Stimulated activated CD4-positive, alpha-beta T cell treated with anti-CD3 and anti-CD28 coated beads, TNF-alpha, amount 100 ng/mL, for 4 hours (primary cell): ENCODE results near the gene HIP1.
"Not testable (repeated sequence)": the region's sequence is repeated elsewhere in the genome, so short reads cannot be mapped to it uniquely, and the experiment has no call there.

Experiments used
- DNase-seq, 3 experiments: peaks; one replicate each; pipeline ENCODE4 v3.0.0-alpha.2; 2020; ENCODE audit warnings: low read depth in 3 of 3

HIP1 gene

DNA sequence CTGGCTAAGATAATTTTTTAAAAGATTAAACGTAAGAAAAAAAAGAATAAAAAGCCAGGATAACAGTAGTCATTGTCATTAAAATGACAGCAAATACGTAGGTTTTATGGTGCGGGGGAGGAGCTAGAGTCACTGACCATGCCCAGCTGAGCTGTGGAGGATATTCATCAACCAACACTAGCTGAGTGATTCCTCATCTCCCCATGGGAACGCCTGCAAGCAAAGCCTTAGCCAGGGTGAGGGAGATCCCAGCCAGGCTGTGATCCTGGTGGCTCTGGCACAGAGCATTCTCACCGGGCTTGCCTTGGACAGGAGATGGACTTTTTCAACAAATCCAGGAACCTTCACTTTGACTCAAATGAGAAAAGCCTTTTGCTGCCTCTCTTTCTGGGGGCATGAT is 94.2 kb downstream of the HIP1 start:
- no peak for DNase-seq

DNA sequence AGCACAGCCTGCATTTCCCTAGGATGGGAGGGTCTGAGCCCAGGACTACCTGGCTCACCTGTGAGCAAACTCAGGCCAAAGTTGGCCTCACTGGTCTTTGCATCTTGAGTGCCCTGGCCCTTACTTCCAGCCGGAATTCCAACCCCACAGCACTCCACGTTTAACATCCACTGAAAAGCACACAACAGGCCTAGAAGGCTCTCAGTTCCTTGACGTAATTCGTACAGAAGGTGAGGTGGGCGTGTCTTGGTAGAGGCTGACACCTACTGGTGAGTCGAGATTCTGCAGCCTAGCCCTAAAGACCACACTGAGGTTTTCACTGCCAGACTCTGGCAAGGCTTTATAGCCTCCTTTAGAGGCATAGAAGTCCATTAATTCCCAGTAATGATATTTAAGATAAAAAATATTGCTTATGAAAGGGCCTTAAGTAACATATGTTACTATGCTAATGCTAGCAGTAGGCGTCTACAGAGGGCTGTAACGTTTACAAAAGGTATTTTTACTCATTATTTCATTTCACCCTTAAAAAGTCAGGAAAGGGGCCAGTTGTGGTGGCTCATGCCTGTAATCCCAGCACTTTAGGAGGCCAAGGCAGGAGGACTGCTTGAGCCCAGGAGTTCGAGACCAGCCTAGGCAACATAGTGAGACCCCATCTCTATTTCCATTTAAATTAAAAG is 95.8 kb downstream of the HIP1 start:
- DNase-seq: peak in 2 of 3 experiments; percentile 45 to 48

DNA sequence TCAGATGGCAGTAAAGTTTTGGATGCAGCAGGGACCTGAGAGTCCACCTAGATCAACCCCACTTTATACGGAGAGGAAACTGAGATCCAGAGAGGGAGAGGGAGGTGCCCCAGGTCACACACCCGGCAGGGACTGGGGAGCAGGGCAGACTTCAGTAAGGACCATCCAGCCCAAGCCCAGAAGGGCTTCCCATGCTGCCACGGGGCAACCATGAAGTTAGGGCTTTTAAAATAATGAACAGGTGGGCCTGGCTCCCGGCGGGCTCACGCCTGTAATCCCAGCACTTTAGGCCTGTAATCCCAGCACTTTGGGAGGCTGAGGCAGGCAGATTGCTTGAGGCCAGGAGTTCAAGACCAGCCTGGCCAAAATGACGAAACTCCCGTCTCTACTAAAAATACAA is 98.5 kb downstream of the HIP1 start:
- no peak for DNase-seq

DNA sequence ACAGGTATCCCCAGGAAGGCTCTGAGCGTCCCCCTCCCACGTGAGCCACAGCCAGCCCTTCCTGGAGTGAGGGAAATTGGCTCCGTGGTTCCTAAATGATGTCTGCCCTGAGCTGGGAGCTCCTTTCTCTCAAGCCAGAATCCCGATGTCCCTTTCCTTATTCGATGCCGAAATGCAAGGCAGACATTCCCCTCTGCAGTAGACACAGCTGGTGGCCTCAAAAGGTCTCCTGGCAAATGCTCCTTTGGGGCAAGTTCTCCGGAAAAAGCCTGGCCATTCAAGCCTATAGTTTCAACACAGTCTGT is 98.9 kb downstream of the HIP1 start:
- no peak for DNase-seq

DNA sequence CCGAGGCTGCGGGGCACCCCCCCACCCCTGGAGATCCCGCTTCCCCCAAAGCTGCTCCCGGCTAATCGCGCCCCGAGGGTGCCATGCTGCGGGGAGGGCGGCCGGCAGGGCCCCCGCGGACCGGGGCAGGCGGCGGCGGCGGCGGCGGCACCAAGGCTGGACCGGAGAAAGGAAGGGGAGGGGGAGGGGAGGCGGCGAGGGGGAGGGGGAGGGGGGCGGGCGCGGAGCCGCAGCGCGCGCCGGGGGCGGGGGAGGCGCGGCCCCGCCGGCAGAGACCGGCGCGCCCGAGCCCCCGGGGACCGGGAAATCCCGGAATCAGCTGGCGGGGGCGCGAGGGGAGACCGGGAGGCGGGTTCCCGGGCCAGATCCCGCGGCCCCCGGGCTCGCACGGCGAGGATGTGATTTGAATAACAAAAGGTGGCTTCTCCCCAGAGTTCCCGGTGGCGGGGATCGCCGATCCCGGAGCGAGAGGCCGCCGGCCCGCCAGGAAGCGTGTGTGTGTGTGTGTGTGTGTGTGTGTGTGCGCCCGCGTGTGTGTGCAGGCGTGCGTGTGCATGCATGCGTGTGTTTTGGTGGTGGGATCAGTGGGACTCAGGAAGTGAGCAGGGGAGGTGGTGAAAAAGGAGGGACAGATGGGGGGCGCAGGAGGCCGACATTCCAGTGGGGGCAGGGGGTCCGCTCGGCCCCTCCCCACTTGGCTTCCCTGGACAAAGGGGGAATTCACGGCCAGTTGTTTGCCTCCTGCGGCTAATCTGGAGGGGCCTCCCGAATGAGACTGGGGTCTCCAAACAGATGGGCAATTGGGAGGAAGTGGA is 99.5 kb downstream of the HIP1 start:
- DNase-seq: peak in 2 of 3 experiments; percentile 3 to 21

DNA sequence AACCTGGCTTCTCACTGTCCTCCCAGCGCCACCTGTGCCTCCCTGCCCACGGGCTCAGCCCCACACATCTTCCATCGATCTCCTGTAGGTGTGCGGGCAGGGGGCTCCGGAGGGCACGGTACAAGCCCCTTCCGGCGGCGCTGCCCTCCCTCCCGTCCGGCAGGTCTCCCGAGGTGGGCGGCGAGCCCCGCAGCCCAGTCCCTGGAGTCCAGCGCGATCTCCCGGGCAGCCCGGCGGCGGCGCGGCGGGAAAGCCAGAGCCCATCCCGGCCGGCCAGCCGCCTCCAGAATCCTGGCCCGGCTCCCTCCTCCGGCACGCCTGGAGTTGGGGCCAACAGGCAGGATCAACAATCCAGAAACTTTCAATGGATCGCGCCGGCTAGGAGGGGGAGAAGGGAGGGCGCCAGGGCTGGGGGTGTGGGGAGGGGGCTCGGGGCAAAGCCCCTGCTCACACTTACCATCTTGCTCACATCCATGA is 100.1 kb downstream of the HIP1 start:
- no peak for DNase-seq

DNA sequence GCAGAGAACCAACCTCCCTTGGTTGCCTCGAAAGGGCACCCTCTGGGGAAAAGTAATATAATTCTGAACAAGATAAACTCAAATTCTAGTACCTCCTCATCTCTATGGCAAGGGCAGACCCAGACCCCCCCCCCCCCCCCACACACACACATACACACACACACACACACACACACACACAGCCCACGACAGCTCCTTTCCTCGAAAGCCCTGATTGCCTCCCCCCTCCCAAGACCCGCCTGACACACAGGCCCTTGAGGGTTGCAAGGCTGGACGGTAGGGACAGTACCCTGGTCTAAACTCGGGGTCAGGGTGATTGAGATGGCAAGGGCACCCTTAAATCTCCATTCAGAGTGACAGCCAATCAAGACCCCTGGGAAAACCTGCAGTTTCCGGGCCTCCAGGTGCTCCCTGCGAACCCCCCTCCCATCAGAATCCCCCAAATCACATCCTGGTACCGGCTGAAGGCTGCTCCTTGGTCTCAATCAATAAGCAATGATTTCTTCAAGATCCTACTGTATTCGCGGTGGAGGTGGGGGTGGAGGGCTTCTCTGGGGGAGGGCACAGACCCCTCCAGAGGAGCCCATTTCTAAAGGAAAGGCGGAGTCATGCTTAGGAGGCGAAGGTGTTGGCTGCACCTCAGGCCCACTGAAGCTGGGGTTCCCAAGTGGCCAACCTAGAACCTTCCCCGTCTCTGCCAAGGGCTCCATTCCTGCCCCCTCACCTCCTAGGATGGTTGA is 100.7 kb downstream of the HIP1 start:
- DNase-seq: no peak

DNA sequence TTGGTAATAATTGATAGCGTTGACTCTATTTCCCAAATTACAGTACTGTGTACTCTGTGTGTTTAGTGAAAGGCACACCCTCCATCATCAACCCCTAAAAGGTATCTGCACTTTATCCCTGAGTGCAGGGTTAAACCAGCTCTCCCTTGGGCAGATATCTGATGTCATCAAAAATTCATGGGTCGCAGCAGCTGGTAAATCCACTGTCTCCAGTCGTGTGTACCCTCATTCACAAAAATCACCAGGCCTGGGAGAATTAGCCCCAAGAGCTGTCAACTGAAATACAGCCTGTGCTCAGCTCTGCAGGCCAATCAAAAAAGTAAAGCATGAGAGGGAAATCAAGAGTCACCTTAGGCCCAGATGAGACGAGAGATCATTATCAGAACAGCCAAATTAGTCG is 103.7 kb downstream of the HIP1 start:
- DNase-seq: no peak

DNA sequence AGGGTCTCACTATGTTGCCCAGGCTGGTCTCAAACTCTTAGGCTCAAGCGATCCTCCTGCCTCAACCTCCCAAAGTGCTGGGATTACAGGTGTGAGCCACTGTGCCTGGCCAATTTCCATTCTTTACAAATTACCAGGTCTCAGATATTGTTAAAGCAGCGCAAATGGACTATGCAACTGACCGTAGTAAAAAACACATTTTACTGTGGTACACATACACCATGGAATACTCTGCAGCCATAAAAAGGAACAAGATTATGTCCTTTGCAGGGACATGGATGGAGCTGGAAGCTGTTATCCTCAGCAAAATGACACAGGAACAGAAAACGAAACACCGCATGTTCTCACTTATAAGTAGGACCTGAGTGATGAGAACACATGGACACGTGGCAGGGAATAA is 106.2 kb downstream of the HIP1 start:
- DNase-seq: not testable (repeated sequence)

DNA sequence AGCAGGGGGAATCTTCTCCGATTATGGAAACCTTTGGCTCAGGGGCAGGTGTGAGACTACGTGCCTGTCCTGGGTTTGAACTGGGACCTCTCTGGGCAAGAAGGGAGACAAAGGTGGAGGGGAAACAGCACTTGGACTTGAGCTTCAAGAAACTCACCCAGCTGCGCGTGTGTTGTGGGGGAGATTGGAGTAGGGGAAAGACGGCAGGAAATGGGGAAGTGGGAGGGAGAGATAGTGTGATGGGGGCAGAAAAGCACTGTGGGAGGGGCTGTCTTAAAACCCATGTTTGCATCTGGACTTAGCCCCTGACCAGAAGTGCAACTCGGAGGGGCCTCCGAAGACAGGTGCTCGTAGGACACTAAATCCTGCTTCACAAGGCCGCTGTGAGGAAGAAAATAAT is 107.0 kb downstream of the HIP1 start:
- DNase-seq: no peak

DNA sequence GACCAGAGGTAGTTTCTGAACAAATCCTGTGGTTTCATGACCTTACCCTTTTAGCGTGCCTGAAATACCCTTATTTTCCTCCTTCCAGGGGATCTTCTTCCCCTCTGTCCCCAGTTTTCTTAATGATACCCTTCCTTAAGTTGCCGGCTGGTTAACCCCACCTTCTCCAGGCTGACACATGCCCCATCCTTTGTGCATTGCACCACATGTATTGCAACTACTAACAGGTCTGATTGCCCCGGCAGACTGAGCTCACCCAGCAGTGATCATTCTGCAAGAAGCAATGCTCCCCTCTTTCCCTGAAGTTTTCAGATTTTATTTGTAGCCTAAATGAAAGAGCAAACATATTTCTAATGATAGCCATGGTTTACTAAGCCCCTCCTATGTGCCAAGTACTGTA is 108.2 kb downstream of the HIP1 start:
- DNase-seq: no peak

DNA sequence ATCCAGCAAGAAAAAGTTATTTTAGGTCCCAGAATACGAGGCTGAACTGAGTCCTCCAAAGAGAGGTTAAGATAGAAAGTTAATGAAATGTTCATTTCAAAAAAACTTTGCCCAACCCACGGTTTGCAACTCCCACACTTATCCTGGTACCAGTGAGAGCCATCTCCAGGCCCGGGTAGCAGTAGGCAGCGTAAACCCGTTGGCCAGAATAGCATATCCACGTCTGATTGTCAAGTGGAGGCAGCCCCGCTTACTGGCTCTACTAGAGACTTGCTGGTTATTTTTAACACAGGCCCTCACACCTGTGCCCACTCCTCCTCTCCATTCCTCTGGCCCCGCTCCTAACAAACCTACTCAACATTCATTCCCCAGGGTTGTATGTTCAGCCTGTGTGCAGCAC is 109.7 kb downstream of the HIP1 start:
- no peak for DNase-seq

DNA sequence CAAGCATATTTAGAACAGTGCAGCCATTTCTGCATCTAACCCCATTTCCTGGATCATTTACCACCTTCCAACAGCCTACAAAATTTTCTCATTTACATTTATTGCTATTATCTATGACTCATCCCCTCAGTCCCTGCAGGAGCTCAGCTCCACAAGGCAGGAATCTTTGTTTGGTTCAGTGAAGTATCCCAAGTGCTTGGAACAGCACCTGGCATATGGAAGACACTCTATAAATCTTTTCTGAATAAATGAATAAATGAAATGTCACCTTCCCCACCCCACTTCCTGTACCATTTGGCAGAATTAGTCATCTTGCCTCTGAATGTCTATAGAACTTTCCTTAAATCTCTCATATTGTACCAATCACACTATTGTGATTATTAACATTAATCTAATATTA is 110.7 kb downstream of the HIP1 start:
- DNase-seq: no peak

DNA sequence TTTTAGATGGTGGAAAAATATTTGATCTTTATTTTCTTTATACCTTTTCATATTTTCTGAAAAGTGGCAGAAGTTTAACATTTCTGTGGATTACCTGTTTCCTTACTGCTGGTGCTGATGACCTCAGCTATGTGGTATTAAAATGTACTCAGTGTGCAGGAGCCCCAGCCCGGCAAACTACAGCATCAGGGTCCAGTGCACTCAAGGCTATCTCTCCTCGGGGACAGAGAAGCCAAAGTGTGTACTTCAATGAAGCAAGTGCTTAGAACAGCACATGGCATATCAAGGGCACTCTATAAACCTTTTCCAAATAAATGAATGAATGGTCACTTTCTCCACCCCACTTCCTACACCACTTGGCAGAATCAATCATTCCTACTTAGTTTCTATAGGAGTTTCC is 111.8 kb downstream of the HIP1 start:
- DNase-seq: no peak

DNA sequence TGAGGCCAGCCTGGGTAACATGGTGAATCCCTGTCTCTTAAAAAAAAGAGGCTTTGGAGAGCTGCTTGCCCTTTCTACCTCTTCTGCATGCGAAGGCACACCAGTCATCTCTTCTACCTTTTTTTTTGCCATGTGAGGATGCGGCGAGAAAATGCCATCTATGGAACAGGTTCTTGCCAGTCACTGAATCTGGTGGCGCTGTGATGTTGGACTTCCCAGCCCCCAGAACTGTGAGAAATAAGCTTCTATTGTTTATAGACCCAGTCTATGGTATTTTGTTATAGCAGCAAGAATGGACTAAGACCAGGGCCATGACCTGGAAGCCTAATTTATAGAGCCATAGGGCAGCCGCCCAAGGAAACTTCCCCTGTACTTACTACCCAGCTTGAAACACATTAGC is 112.9 kb downstream of the HIP1 start:
- DNase-seq: no peak

DNA sequence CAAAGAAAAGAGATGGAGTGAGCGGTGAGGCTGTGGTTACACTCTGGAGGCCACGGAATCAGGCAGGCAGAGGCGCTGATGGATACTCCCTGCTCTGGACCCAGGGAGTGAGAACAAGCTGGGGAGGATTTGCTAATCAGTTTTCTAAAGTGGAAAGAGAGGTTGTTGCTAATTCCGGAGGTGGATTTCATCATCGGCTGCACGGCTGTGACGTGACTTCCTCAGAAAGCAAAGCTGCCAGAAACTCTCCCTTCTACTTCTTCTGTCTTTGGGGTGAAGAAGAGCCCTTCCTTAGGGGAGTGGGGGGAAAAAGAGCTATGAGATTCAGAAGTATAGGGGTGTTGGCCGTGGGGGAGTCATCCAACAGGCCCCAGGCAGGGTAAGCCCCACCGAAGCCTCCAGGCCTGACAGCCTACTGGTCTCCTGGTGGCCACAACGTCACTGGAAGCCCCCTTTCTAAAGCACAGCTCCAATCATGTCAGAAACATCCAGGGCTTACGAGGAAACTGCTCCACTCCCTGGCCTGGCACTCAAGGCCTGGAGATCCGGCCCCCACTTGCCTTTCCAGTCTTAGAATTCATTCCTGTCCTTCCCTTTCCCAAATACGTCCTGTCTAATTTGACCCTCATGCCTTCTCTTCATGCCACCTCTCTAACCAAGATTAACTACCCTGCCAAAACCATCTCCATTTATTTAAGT is 114.5 kb downstream of the HIP1 start:
- DNase-seq: no peak

DNA sequence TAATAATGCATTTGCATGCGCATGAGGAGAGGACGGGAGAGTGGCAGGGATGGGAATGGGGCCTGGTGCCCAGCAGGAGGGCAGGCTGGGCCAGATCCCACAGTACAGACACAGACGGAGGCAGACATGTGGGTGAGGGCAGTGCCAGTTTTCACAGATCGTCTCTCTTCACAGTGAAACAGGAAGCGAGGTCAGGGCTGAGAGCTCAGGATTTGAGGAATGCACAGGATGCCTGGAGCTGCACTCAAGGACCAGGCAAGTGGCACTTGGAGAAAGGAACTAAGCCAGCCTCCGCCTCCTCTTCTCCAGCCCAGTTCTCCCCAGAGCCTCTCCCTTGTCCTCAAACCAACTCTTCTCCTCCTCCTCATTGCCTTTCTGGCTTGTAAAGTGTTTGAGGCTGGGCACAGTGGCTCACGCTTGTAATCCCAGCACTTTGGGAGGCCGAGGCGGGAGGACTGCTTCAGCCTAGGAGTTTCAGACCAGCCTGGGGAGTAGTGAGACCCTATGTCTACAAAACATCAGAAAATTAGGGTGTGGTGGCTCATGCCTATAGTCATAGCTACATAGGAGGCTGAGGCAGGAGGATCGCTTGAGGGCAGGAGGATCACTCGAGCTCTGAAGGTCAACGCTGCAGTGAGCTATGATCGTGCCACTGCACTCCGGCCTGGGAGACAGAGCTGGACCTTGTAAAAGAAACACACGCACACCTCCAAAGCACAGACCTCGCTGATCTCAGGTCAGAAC is 115.2 kb downstream of the HIP1 start:
- DNase-seq: no peak

DNA sequence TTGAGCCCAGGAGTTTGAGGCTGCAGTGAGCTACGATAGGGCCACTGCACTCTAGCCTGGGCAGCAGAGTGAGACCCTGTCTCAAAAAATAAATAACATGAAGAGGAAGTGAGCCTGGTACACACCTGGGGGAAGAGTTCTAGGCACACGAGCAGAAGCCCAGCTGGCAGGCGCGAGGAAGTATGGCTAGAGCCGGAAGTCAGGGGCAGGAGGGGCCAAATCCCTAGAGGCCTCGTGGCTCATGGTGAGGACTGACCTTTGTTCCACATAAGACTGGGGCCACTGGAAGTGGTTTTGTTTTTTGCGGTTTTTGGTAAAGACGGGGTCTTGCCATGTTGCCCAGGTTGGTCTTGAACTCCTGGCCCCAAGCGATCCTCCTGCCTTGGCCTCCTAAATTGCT is 117.6 kb downstream of the HIP1 start:
- DNase-seq: no peak

DNA sequence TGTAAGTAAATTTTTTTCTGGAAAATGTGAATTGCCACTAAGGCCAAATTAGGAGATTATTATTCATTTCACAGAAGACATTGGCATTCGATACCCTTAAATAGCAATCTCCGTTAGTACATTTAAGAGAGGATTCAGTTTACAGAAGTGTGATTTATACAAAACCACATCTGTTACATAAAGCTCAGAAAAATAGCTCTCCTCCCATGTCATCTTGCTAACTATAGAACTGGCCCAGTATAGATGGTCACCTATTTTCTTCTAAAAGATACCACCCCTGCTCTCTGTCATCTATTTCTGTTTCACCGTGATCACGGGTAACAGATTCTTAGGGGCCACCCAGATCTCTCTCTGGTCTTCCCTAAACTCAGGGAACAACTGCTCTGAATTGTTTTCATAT is 119.1 kb downstream of the HIP1 start:
- no peak for DNase-seq

DNA sequence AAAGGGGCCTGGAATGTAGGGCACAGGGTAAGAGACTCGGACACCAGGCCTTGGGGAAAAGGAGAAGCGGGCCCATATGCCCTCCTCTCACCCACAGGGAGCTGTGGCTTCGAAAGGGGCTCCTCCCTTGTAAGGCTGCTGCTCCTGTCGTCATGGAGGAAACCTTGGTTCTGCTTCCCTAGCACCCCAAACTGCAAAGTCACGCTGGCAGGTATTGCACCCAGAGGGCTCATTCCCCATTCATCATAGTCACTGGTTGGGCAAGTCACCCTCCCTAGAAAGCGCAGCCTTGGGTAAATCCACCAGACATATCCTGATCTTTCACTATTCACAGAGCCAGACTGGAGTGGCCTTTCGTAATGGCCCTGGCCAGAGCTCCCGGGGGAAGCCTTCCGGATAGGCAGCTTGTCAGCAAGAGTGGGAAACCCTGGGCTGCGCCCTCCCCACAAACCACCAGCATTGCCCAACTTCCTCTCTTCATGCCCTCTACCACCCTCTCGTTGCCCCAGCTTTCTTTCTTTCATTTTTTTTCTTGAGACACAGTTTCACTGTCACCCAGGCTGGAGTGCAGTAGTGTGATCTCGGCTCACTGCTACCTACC is 121.0 kb downstream of the HIP1 start:
- peak in 1 of 3 experiments; percentile 5 for DNase-seq
